Left ventricle myocardium superior (tissue), 1 donor: ENCODE measurements around the gene XYLT1. TPM values are rescaled to one million over a fixed set of nuclear protein-coding genes. Genes with fewer than 3 reads are reported as not detected.
"Not testable (repeated sequence)": the region's sequence is repeated elsewhere in the genome, so short reads cannot be mapped to it uniquely, and the experiment has no call there.

Experiments used
- ATAC-seq: fragments of 200-7000 bp; cut with Tn5 transposase; one replicate; pipeline ENCODE4 v1.9.1; 2020; ENCODE audit warnings: mild to moderate bottlenecking, moderate library complexity
- DNase-seq: peaks from one replicate; pipeline ENCODE4 v3.0.0-alpha.2; 2020
- intact Hi-C: fragments of 100-400 bp; cut with micrococcal nuclease; formaldehyde crosslinking; loops from one replicate; pipeline ENCODE4 v1.11.0; 2022
- total RNA-seq: library from RNA; stranded (reverse); fragmentation: NEBNext Ultra II Directional; extraction: Animal tissue kit (Norgen Biotek cat#: 25700); gene quantifications from one replicate; pipeline ENCODE4 v1.2.1, GENCODE V29; 2021
- donor health status: DM: no; HTN: yes; CAD: no; lungs with severe emphysema.

XYLT1 gene
- total RNA-seq, 1 donor from 2014 or later, result 1.6 TPM

DNA sequence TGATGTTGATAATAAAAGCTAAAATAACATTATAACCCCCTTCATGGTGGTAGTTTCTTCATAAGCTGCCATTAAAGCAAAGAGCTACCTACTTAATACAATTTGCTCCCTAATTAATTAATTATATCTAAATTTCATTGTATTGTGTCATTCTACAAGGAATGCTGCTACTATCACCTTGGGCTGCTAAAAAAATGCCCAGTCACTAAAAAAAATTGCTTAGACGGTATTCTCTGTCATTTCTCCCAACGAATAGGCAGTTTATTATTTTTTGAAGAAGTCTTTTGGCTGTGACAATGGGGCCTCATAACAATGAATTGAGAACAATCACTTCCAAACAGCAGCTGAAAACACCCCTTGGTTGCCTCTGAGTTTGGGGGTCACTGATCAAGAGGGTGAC, 59.5 kb downstream of the XYLT1 start:
- intact Hi-C loops, result no loop called here
- no peak for DNase-seq
- no peak for ATAC-seq

DNA sequence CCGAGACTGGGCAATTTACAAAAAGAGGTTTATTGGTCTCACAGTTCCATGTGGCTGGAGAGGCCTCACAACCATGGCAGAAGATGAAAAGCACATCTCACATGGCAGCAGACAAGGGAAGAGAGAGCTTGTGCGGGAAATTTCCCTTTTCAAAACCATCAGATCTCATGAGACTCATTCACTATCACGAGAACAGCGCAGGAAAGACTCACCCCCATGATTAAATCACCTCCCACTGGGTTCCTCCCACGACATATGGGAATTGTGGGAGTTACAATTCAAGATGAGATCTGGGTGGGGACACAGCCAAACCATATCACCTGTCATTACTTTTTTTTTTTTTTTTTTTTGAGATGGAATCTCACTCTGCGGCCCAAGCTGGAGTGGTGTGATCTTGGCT, 60.4 kb downstream of the XYLT1 start:
- intact Hi-C loops, DNase-seq, ATAC-seq: not testable (repeated sequence)

DNA sequence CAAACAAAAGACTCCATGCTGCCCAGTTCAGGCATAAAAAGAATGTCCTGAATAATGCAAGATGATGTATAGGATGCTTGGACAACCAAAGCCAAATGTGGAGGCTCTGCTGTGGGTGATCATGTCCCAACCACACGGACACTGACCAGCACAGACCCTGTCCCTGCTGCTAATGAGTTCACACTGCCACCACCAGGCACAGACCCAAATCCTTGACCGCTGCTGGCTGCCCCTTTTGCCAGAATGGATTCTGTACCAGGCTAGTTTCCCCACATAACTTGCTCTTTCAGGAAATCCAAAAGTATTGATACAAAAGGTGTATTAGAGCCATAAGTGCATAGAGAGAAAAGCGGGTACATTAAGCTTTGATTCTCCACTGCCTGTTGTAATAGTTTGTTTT, 60.9 kb downstream of the XYLT1 start:
- DNase-seq, result no peak
- intact Hi-C loops, result no loop called here
- no peak for ATAC-seq

DNA sequence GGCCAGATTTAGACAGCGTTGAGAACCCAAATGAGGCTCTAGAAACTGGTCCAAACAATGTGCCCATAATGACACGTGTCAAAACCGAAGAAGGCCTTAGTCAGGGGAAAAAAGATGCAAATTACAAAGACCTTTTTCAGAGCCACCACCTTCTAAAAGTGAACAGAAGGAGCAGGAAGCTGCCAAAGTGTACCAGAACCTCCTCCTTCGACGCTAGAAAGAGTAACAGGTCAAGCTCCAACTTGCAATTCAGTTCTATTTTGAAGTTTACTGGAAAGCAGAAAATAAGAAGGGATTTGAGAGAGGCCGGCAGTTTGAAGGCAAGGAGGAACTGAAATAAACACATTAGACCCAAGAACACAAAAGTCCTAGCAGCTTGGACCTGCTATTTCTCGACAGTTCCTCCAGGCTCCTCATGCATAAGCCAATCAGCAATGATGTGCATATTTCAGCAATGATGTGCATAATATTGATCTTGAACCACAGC, 61.8 kb downstream of the XYLT1 start:
- intact Hi-C loops, result no loop called here
- DNase-seq (no peak), ATAC-seq (no peak)

DNA sequence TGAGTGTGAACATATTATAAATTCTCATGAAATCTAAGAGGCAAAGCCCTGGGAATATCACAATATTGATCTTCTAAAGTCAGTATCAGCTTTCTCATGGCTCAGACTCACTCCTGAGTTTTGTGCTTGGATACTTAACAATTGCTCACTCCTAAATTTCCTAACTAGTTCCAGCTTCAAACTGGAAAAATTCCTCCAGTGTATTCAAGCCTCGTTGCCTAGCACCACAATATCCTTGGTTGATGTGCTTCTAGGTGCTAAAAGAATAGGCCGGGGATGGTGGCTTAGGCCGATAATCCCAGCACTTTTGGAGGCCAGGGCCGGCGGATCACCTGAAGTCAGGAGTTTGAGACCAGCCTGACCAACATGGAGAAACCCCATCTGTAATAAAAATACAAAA, 62.5 kb downstream of the XYLT1 start:
- ATAC-seq (no peak), DNase-seq (no peak)
- intact Hi-C loops, result no loop called here

DNA sequence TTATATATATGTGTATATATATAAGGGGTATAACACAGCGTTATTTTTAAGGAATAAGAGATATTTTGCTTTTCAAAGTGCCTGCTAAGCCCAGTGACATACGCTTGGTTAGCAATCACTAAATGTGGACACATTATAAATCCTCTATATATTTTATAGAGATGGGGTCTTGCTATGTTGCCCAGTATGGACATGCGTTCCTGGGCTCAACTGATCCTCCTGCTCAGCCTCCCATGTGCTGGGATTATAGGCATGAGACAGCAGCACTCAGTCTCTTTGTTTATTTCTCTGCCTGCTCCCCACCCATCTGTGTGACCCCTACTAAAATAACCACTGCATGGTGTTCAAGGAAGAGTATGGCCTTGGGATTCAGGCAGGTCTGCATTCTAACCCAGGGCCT, 63.4 kb downstream of the XYLT1 start:
- DNase-seq (no peak), ATAC-seq (no peak)
- intact Hi-C loops, result no loop called here

DNA sequence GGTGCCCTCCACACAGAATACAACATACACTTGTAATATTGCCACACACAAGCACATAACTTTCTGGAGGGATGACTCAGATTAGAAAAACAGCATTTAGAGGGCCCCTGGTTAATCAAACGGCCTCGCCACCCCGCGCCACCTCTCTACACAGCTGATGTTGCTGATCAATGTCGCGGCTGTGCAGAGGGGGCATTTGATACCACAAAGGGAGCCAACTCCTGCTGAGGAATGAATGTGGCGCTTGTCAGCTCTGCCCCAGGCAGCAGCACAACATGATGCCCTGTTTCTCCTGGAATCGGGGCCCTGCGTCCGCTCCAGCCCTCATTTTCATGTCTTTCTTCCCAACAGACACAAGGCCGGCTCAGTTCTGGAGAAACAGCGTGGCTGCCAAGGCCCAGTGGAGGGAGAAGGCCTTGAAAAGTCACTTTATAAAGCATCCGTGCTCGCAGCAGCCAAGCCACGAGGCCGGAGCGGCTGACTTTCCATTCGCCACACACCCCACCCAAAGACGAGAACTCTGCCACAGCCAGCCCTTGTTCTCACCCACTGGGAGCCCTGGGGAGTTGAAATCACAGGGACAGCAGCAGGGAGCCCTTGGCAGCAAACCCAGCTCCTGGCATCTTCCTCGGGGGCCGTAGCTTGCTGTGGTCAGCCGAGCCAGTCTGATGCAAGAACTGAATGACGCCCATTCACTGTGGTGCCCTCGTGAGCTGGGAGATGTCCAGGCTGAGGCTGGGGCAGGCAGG, 65.6 kb downstream of the XYLT1 start:
- intact Hi-C loops, result no loop called here
- ATAC-seq, result peak; percentile 76
- DNase-seq, result peak; percentile 74

DNA sequence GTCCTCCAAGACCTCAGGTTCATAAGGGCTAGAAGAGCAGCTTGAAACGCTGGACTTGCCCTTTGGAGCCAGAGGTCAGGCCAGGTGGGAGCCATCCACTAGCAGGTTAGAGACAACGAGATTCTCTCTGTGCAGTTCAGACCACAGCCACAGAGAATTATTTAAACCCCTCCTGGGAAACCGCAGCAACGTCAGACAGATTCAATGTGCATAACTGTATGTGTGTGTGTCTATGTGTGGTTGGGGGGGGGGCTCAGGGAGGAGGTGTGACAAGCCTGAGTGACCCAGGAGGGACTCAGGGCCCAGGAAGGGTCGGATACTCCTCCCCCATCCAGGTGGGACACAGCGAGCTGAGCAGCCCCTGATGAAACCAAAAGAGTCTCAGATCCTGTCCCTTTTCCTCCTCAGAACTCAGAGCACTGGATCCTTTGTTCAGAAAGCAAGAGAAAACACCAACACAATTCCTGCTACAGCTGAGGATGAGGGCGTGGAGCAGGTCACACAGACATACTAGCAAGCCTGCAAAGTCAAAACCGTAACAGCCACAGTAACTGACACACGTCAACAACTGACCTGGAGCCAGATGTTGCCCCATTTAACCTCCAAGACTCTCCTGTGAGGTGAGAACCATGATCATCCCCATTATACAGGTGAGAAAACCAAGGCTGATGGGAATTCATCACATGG, 66.8 kb downstream of the XYLT1 start:
- ATAC-seq, result no peak
- DNase-seq, result no peak
- intact Hi-C loops, result no loop called here

DNA sequence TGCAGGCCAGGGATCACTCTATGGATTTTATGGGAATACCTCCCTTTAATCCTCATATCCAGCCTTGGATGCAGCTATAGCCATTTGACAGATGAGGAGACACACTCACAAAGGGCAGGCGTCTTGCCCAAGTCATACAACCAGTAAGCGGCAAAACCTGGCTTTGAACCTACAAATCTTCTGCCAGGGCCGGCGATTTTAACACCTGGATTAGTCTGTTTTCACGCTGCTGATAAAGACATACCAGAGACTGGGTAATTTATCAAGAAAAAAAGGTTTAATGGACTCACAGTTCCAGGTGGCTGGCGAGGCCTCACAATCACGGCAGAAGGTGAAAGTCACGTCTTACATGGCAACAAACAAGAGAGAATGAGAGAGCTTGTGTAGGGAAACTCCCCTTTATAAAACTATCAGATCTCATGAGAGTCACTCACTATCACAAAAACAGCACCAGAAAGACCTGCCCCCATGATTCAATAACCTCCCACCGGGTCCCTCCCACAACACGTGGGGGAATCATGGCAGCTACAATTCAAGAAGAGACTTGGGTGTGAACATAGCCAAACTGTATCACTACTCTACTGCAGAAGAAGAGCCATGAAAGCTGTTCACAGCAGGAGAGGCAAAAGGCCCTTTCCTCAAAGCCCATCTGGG, 67.5 kb downstream of the XYLT1 start:
- no peak for DNase-seq
- no peak for ATAC-seq
- intact Hi-C loops, result no loop called here

DNA sequence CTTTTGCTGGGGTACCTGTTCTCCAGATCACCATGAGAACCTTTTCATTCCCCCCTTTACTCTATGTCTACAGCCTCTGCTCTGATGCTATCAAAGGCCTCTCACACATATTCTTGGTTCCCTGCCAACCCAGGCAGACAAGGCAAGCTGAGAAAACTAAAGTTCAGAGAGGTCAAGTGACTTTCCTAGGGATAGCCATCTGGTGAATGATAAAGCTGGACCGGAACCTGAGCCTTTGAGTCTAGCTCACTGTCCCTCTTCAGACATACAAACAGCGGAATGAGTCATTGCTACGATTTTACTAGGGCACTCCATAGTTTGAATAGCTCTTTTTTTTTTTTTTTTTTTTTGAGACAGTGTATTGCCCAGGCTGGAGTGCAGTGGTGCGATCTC, 73.3 kb downstream of the XYLT1 start:
- ATAC-seq (peak; percentile 69), DNase-seq (no peak)

DNA sequence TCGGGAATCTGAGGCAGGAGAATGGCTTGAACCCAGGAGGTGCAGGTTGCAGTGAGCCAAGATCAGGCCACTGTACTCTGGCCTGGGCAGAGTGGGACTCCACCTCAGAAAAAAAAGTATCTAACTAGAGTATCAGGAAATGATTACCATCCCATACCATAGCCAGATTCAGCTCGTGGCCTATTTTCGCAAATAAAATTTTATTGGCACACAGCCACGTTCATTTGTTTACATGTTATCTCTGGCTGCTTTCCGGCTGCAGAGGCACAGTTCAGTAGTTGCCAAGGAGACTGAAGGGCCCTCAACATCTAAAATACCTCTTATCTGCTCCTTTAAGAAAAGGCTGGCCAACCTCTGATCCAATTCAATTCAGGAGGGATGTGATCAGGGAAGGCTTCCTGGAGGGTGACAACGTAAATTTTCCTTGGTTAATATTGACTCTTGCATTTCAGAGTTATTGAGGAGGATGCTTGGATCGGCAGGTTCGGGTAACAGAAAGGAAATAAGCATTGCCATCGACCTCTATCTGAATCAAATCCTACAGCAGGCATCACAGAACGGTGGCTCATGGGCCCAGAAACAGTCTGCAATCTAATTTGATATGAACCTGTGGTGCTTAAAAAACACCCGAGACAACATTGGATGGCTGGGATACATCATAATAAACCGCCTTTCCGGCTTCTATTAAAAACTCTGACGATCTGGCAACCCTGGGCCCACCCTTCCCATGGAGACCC, 73.8 kb downstream of the XYLT1 start:
- ATAC-seq, result peak; percentile 75
- intact Hi-C loops, result no loop called here
- no peak for DNase-seq

More for the DNA sequence above, 73.3 kb downstream of the XYLT1 start:
- intact Hi-C loops, result no loop called here

DNA sequence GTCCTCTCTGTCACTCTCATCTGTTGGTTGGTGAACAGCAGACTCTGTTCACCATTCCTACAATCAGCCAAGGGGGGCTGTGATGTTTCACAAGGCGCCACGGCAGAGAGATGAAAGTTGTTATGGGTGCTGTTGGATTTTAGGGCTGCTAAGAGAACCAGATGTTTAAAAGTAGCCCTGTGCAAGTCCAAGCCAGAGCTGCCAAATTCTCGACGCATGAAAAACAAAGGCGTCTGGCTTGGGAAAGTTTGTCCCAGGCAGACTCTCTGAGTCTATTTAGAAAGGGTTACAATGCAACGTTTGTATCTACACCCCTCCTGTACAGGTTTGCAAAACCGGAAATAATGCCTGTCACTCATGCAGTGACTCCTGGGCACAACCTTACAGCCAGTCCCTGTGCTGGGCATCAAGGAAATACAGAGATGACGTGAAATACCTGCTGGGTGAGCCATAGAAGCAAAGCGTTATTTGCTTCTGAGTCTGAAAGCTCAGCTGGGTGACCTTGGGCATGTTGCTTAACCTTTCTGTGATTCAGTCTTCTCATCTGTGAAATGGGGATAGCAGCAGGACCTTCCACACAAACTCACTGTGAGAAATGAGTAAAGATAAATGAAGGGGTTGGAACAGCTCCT, 74.8 kb downstream of the XYLT1 start:
- ATAC-seq, result peak; percentile 77
- no peak for DNase-seq
- intact Hi-C loops, result no loop called here

DNA sequence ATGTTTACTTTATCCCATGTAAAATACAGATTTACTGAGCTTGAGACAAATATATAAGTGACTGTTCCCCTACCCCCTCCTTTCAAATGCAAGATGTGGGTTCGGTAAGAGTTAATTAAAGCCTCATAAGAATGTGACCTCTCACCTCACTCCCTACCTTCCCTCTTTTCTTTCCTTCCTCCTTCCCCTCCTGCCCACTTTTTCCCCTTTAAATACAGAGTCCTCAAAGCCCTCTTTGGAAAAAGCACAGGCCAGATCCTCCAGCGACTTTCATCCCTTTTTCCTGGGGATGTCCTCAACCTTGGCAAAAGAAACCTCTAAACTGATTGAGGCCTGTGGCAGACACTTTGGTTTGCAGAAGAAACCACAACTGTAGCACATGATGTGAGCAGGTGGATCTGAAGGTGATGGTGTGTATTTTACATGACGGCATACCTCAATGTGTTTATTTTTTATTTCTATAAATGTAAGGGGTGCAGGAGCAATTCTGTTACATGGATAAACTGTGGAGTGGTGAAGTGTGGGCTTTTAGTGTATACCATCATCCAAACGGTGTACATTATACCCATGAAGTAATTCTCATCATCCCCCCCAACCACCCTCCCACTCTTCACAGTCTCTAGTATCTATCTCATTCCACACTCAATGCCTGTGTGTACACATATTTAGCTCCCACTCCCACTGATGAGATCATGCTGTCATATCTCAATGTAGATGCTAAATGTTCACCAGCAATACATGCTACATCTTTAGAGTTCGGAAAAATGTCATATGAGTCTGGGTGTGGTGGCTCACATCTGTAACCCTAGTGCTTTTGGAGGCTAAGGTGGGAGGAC, 77.7 kb downstream of the XYLT1 start:
- intact Hi-C loops, result no loop called here
- DNase-seq (no peak), ATAC-seq (no peak)

DNA sequence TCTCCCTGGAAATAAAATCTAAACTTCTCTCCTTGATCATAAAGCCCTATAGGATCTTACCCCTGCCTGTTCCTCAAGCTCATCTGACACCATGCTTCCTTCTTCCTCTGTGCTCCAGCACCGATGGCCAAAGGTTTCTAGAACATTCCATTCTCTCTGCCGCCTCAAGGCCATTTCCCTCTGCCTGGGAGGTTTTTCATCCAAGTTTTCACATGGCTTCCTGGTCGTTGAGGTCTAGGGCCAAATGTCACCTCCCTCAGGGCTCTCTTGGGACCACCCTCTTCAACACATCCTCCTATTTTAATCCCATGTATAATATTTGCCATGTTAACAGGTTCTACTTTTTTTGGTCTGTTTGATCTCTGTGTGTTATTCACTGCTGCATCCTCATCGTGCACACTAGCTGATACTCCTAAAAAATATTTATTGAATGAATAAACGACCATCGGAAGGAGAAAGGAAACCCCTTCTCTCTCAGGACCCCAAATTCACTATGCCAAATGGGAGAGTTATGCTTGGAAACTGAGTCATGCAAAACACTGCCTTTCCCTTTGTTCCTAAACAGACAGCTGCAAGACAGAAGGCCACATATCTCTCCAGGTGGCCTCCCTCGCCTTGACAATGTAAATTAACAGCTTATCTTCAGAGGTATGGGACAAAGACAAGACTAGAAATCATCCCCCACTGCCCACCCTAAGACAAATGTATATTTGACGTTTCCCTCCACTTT, 78.5 kb downstream of the XYLT1 start:
- ATAC-seq, result no peak
- DNase-seq, result no peak
- intact Hi-C loops, result no loop called here

DNA sequence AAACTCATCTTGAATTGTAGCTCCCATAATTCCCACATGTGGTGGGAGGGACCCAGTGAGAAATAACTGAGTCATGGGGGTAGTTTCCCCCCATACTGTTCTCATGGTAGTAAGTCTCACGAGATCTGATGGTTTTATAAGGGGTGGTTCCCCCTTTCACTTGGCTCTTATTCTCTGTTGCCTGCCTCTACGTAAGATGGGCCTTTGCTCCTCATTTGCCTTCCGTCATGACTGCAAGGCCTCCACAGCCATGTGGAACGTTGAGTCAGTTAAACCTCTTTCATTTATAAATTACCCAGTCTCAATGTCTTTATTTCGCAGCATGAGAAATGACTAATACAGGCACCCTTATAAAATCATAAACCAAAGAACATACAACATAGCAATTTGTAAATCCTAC, 79.0 kb downstream of the XYLT1 start:
- intact Hi-C loops, result no loop called here
- ATAC-seq, result no peak
- no peak for DNase-seq

DNA sequence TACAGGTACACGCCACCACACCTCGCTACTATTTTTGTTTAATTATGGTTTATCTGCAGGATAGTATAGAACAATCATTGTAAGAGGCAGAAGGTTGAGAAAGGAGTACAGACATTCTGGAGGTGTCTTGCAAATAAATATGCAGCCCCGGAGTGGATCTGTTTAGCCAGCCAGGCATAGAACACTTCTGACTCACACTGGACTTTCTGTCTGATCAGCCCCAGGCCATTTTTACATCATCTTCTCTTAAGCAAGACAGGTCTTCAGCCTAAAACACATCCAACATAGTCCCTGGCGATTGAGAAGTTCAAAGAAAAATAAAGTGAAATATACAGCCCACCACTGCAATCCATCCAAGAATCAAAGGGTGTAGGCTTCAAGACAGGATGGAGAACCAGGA, 81.4 kb downstream of the XYLT1 start:
- intact Hi-C loops, result no loop called here
- ATAC-seq (no peak), DNase-seq (no peak)

DNA sequence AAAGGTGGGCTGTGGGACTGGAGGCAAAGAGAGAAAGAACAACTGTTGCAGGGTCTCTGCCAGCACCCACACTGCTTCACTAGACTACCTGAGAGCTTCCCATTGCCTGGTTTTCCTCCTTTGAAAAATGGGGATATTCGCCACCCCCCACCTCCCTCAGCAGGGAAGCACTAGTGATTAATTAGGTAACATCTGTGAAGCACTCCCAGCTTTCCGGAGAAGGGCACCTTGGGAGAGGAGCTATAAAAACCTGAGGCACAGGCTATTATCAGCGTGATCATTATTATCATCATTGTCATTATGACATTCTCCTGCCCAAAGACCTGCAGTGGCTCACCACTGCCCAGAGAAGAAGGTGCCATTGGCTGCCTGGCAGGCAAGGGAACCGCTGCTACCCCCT, 83.5 kb downstream of the XYLT1 start:
- DNase-seq, result no peak
- intact Hi-C loops, result no loop called here
- ATAC-seq, result no peak

DNA sequence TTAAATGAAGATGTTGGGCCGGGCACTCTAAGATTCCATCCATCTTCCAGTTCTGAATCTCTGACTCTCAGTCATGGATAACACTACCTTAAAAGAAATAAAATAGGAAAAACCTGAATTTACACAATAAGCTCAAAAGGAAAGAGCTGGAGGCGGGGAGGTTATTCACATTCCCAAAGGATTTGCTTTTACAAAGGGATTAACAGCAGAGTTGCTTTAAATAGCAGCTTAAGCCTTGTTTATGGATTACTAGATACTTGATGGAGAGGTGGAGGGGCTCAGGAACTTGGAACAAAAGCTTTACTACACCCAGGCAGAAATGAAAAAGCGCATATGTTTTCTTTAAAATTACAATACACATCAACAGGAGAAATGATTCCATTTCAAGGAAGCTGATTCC, 84.5 kb downstream of the XYLT1 start:
- no peak for DNase-seq
- intact Hi-C loops, result no loop called here
- no peak for ATAC-seq
